Measurements from ENCODE around the gene PIM1.

DNA sequence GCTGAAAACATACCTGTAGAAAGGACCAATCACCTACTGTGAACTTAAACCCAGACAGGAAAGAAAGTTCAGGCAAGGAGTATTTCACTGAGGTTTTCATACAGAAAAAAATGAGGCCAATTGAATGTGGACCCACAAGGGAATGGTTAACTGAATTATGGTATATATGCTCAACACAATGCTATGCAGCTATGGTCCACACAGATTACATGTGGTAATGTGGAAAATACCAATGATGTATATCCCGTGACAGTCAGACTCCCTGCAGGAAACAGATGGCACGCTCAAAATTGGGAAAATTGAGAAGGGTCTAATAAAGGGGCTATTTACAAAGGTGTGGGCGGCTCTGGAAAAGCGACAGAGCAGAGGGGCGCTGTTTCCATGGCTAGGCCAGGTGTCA is 47.1 kb upstream of the PIM1 start:
- no peak for TF ChIP-seq EZH2 (IDR thresholded peaks at IDR 0.05)
- TF ChIP-seq, protein P1, sequence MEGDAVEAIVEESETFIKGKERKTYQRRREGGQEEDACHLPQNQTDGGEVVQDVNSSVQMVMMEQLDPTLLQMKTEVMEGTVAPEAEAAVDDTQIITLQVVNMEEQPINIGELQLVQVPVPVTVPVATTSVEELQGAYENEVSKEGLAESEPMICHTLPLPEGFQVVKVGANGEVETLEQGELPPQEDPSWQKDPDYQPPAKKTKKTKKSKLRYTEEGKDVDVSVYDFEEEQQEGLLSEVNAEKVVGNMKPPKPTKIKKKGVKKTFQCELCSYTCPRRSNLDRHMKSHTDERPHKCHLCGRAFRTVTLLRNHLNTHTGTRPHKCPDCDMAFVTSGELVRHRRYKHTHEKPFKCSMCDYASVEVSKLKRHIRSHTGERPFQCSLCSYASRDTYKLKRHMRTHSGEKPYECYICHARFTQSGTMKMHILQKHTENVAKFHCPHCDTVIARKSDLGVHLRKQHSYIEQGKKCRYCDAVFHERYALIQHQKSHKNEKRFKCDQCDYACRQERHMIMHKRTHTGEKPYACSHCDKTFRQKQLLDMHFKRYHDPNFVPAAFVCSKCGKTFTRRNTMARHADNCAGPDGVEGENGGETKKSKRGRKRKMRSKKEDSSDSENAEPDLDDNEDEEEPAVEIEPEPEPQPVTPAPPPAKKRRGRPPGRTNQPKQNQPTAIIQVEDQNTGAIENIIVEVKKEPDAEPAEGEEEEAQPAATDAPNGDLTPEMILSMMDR (IDR thresholded peaks at IDR 0.05), result no peak
